Amniotic epithelial cell (primary cell): ENCODE data around the gene CDC42SE2.
"Not testable (repeated sequence)": the region's sequence is repeated elsewhere in the genome, so short reads cannot be mapped to it uniquely, and the experiment has no call there.

Source experiments
- DNase-seq: peaks from one replicate; pipeline ENCODE4 v3.0.0-alpha.2; 2010; ENCODE audit warnings: low read depth

The CDC42SE2 gene

DNA sequence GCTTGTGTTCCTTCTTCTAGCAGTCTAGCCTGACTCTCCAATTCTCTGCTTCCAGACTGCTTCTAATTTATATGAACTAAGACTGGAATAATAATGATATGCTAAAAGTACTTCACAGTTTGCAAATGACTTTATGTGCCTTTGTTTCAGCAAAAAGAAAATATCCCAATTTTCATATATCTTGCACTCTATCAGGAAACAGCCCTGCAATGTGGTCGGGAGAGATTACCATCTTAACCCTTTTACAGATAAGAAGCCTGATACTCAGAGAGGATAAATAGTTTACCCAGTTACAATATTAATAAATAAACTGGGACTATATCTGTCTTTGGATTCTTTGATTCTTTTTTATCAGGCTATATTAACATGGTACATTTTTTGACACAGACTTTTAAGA, 126.0 kb downstream of the CDC42SE2 start:
- no peak for DNase-seq

DNA sequence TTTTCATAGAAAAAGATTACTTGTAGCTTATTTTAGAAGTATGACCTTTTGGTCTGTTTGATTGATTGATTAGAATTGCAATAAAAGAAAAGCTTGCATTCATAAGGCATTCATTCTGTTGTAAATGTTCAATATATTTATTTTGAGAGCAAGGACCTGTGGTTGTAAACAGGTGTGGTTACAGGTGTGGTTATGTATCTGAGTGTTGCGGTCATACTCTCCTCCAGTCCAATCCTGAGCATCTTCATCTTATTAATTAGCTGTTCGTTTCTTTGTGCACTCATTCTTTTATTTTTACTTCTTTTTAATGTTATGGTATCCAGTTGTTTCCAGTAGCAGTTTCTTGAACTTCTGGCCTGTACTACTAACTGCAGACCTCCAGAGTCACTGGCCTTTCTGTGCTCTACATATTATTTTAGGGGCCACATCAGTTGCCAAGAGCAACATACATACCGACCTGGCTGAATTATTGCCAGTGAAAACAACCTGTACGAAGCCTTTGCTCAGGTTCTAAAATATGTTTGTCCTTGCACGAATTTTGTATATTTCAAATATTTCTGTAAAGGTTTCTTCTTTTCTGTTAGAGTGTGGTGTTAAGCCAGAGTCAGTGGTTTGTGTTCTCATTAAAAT, 128.7 kb downstream of the CDC42SE2 start:
- DNase-seq, result no peak

DNA sequence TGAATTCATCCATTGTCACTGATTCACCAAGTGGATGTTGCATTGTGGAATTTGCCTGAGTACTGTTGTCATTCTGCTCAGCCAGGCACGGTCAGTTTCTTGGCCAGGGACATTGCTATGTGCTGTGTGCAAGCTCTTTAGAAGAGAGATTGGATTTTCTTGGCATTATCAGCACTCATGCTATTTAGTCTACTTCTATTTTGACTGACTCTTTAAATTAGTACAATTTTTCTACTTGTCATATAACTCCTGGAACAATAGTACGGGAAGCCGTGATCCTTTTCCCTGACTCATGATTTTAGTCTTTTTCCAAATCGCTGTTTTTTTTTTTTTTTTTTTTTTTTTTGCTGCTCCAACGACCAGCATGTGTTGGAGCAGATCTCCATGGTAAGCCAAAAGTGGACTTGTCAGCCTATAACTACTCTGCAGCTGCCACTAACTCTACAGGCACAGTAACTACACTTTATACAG, 129.7 kb downstream of the CDC42SE2 start:
- no peak for DNase-seq

DNA sequence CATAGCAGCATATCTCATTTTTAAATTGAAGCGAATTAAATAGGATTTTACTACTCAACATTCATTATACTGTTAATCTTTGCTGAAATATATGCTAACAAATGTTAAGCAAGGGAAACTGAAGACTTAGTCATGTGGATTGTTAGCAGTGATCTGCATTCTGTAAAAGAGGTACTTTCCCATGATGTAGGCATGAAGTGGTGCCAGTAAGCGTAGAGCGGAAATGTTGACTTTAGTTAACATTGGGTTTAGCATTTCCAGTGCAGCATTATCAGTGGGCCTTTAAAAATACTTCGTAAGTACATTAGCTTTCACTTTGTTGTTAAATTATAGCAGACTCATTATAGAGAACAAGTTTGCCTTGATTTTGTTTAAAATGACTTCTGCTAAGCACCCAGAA, 130.3 kb downstream of the CDC42SE2 start:
- peak; percentile 13 for DNase-seq

DNA sequence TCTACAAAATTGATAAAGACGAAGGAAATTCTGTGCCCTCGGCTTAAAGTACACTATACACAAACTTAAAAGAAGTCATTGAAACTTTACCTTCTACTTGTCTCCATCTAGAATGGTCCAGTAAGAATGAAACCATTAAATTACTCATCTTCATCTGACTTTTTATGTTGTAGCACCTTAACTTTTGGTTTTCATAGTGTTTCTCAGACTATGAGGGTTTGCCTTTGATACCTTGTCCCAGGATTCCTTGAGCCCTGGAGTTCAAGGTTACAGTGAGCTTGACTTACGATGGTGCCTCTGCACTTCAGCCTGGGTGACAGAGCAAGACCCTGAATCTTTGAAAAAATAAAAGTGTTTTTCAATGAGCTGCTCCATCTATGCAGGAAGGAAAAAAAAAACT, 132.2 kb downstream of the CDC42SE2 start:
- DNase-seq, result no peak

DNA sequence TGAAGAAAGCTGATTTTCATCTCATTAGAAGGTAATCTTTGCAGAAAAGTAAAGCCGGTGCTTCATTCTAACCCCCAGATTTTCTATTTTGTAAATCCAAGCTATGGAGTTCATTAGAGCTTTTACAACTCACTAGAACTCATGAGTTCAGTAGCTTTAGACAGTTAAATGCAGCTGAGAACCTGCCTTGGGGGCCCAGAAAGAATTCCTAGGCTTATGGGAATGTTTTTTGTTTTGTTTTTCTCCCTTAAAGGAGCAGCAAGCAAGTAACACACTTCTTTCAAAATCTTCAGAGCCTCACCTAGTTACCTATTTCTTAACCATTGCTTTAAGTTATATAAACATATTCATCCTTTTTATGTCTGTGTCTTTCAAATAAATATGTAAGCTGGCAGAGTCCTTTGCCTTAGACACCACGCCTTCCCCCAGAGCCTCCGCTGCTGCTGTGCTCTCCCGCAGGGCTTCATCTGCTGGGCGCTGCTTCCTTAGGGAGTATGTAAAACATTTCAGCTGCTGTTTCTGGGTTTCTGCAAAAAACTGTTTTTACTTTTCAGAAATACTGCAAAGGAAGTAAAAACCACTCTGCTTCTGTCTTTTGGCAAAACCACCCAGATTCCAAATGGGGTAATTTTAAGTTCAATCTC, 132.9 kb downstream of the CDC42SE2 start:
- no peak for DNase-seq

DNA sequence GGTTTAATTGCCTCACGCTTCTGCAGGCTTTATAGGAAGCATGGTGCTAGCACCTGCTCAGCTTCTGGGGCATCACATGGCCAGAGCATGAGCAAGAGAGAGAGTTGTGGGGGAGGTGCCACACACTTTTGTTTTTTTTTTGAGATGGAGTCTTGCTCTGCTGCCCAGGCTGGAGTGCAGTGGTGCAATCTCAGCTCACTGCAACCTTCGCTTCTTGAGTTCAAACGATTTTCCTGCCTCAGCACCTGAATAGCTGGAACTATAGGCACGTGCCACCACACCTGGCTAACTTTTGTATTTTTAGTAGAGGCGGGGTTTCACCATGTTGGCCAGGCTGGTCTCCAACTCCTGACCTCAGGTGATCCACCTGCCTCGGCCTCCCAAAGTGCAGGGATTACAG, 135.2 kb downstream of the CDC42SE2 start:
- DNase-seq, result not testable (repeated sequence)

DNA sequence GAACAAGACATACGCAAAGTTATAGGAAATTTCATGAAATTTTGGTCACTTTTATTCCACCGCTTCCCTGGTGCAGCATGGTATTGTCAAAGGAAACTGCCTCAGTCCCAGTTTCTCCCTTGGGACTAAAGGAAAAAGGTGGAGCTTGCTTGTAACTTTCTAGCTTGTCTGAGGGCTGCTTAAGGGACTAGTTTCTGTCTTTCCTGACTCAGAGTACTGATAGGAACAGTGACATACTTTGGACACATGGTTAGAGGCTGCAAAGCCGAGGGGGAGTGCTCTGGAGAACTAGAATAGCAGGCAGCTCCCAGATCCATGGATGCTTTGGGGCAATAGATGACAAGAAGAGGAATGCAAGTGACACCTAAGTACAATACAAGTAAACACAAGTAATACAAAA, 136.7 kb downstream of the CDC42SE2 start:
- DNase-seq, result no peak

DNA sequence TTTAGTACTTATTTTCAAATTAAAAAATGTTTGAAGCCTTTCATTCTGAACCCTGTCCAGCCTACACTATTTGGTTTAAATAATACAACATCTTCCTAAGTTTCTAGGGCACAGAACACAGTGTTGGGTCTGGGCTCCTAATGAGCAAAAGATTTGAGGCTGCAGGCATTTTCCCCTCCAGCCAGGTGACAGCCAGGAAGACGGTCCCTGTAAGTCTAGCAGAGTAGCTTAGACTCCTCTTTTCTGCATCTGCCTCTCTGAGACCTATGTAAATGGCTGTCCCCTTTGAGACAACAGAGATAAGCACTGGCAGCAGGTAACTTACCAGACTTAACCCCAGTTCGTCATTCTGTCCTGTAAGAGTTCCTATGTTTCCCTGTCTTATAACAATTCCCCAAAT, 141.8 kb downstream of the CDC42SE2 start:
- no peak for DNase-seq

DNA sequence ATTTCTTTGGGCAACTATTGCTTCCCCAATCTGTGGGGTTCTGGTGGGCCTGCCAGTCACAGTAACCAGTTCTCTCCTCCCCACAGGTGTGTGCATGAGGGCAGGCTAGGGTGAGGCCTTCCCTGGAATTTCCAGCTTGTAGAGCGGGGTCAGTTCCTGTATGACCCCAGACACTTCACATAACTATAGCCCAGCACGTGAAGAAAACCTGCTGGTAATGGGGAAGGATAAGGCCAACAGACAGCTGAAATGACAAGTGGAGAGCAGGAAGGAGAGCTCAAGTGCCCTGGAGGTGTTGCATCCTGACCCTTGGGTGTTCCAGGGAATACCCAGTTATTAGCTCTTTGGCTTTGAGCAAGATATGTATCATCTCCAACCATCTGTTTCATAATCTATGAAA, 142.2 kb downstream of the CDC42SE2 start:
- no peak for DNase-seq

DNA sequence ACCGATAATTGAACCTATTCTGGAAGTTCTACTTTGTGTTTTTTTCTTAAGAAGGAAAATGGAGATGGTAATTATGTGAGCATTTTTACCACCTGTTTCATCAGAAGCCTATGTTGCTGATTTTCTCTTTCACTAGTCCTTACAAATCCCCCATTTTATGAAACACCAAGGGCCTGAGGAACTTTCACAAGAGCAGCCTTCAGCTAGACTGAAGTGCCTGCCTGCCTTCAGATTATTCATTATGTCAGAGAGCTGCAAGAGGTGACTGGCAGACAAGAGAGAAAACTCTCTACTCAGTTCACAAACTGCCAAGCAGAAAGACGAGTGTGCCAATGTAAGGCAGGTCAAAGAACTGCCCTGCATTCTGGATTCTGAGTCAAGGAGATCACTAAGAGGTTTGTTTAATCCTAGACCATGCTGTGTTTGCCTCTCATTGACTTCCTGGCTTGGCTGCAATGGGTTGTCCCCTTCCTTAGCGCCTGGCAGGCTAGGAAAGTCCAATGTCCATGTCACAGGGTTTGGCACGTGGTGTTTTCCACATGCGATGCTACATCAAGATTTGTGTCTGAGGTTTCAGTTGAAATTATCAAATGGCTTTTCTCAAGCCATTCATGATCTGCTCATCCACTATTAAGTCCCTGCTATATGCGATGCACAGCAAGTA, 143.3 kb downstream of the CDC42SE2 start:
- DNase-seq, result peak; percentile 33

DNA sequence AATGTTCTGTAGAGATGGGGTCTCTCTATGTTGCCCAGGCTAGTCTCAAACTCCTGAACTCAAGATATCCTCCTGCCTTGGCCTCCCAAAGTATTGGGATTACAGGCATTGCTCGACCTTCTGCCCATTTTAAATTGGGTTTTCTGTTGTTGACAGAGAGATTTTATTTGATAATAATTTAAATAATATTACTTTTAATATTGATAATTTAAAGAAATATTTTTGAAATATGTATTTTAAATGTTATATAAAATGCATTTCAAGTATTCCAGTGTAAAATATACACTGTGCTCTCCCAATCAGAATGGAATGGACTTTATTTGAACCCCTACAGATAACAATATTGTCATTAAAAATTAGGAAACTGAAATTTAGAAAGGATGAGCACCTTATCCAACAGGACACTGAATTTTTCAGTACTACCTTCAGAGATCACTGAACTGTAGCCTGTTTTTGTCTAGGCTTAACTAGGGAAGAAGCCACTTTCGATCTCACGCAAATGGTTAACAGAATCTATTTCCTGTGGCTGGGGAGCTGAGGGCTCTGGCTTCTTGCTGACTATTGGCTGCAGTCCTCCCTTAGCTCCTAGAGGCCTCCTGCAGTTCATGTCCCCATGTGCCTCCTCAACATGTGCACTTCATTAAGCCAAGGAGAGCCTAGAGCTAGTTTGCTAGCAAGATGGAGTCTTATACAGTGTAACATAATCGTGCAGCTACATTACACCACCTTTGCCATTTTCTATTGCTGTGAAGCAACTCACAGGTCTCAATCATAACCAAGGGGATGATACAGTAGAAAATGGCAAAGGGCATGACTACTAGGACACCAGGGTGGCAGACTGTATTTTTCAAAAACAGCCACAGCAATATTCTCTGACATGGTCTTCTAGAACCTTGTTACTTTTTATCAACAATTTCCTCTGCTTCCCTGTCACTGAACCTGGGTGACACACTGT, 150.0 kb downstream of the CDC42SE2 start:
- no peak for DNase-seq

DNA sequence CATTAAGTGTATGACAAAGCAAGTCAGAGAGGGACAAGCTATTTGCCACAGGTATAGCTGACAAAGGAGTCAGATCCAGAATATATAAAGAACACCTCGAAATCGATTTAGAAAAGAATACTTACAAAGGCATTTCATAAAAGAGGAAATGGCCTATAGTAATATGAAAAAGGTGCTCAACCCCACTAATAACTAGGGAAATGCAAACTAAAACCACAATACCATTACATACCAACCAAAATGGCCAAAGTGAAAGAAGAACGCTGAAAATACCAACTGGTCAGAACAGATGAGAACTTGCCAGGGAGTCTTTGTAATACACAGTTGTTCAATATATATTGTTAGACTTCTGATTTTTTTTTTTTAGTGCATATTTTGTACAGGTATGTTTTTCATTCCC, 152.9 kb downstream of the CDC42SE2 start:
- DNase-seq, result no peak

DNA sequence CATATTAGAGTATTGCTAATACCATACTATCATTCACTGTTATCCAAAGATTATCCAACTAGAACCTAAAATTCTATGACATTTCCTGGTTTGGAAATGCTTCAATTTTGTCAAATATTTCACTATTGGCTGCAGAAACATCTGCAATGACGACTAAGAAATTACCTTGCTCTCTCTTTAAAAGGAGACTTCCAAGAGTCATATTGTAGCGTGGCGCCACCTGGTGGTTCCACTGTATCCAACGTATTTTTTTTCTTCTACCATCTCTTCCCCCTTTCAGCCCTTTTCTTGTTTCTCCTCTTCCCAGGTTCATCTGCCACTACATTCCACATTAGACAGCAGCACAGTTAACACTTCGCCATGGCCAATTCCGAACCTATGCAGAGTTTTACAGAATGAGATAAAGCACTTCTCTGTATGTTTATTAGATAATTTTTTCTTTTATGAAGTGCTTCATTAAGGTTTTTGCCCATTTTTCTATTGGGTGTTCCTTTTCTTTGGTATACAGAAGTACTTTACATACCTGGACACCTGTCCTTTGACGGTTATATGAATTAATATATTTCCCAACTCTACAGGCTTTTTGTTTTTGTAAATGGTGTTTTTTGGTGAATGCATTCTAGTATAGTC, 153.5 kb downstream of the CDC42SE2 start:
- peak; percentile 58 for DNase-seq

DNA sequence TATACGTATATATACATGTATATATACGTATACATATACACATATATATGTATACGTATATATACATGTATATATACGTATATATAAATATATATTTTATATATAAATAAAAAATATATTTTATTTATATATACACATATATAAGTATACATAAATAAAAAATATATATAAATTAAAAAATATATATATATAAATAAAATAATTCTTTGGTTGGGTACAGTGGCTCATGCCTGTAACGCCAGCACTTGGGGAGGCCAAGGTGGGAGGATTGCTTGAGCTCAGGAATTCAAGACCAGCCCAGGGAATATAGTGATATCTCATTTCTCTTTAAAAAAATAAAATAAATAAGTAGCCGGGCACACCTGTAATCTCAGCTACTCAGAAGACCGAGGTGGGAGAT, 155.0 kb downstream of the CDC42SE2 start:
- DNase-seq, result no peak

DNA sequence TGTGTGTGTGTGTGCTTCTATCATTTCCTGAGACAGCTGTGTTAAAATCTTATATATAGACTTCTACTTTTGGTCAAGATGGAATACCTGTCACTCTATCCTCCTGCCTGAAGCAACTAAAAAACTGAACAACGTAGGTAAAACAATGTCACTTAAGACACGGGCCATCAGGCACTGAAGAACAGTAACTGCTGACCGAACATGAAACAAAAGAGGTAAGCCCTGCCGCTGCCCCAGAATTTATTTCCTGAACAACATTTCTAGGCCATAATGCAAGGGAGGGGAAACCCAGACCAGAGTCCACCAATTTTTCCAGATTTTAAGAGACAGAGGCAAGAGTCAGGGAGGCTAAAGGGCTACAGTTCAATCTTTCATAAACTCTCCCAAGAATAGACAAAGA, 156.0 kb downstream of the CDC42SE2 start:
- no peak for DNase-seq

DNA sequence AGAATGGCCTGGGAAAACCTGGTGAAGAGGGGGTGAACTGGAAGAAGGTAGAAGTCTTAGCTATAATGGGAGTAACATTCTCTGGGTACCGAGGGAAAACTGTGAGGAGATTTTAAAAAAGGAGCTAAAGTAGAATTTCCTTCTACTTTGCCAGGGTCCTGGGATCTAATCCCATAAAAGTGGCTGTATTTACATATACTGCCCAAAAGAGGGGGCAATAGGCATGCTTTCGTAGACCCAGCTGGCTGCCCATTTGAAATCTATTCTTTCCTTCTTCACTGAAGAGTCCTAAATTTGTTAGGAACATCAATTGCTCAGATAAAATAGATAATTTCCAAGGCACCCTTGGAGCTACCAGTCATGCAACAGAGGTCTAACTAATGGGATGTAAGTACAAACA, 159.2 kb downstream of the CDC42SE2 start:
- peak; percentile 21 for DNase-seq

DNA sequence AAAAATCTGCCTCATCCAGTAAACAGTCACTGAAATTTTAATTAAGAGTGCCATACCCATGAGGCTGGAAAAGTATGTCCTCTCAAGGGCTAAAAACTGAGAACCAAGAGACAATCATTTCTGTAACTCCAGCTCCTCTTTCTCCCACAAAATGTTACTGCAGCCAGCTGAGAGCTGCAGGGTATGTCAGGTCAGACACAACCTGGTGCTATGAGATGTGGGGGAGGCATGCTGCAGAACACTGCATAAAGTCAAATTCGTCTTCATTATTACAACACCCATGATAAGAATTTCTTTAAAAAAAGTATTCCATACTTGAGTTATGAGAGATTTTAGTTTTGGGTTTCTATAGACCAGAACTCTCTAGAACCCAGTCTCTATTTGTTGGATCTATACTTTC, 162.2 kb downstream of the CDC42SE2 start:
- peak; percentile 54 for DNase-seq

DNA sequence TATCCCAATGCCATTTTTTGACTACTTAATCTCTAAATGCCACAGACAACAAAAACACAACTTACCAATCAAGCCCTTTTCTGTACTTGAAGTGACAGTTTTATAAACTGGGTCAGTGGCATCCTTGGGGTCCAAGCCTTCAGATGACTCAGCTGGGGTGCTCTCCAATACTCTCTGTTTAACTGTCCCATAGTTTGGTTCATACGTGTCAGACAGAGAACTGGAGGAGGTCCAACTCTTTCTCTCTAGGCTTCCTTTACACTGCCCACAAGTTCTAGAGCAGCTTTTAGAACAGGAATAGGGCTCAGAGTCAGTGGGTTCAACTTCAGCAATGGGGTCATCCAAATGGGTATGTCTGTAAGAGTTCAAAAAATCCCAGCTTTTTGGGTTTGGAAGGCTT, 166.9 kb downstream of the CDC42SE2 start:
- no peak for DNase-seq

DNA sequence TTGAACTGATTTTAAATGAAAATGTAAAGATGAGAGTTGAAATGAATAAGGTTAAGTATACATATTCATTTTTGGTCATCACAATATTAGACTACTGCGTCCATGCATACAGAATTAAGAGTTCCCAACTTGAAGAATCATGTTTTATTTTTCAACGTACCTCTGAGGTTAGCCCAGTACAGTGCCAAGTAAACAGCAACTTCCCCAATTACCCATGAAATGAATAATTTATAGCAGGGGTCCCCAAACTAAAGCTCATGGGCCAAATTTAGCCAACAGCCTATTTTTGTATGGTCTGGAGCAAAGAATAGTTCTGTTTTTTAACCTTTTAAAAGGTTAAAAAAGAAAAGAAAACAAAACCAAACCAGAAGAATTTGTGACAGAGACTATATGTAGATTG, 167.9 kb downstream of the CDC42SE2 start:
- DNase-seq, result no peak

DNA sequence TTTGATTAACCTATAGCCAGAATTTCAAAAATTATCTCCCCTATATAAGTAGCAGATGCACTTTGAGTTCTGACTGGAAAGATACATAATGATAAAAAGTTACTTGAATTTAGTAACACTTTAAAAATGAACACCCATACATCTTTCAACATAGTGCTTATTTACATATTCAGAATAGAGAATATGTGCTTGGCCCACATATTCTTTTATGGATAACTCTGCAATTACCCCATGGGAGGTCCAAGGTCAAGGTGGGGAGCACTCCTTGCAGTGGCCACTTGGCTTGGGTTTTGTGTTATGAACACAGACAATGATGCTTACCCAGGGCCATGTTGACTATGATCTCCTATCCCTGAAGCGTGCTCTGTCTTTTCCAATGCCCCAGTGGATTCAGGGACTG, 169.3 kb downstream of the CDC42SE2 start:
- DNase-seq, result no peak

DNA sequence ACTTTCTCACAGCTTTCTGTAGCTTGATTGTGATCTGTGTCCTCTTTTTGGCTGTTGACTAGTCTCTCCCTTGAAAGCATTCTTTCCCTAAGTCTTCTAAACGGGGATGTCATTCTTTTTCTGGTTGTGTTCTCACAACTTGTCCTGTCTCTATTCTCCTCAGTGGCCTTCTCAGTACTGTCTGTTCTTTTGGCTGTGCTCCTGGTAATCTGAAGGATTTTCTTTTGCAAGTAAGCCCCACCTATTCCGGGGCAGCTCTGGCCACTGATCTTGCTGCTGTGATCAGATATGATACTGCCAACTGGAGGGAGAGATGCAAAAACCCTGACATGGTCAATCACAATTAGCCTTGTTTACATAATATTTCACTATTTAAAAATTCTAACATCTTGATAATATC, 172.2 kb downstream of the CDC42SE2 start:
- DNase-seq, result no peak
